ENCODE measurements around the gene SEC14L6.

The SEC14L6 gene

DNA sequence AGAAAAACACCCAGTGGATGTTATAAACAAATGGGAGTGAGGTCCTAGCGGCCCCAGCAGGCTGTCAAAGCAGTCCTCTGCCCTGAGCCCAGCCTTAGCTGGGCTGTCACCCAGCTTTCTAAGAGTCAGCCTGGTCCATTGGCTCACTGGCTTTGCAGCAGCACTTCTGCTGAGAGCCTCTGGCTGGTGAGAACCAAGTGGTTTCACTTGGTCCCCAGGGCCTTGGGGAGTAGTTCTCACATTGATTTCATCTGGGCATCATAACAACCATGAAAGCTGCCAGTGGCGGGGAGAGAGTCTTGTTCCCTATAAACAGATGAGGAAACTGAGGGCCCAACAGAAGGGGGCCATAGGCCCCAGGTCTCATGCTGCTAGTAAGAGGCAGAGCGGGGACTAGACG, 11.4 kb downstream of the SEC14L6 start:
- ATAC-seq: no peak
- TF ChIP-seq, protein P1, sequence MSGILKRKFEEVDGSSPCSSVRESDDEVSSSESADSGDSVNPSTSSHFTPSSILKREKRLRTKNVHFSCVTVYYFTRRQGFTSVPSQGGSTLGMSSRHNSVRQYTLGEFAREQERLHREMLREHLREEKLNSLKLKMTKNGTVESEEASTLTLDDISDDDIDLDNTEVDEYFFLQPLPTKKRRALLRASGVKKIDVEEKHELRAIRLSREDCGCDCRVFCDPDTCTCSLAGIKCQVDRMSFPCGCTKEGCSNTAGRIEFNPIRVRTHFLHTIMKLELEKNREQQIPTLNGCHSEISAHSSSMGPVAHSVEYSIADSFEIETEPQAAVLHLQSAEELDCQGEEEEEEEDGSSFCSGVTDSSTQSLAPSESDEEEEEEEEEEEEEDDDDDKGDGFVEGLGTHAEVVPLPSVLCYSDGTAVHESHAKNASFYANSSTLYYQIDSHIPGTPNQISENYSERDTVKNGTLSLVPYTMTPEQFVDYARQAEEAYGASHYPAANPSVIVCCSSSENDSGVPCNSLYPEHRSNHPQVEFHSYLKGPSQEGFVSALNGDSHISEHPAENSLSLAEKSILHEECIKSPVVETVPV (CRISPR knock-in tag; IDR thresholded peaks at IDR 0.05): no peak
- TF ChIP-seq, protein P2, sequence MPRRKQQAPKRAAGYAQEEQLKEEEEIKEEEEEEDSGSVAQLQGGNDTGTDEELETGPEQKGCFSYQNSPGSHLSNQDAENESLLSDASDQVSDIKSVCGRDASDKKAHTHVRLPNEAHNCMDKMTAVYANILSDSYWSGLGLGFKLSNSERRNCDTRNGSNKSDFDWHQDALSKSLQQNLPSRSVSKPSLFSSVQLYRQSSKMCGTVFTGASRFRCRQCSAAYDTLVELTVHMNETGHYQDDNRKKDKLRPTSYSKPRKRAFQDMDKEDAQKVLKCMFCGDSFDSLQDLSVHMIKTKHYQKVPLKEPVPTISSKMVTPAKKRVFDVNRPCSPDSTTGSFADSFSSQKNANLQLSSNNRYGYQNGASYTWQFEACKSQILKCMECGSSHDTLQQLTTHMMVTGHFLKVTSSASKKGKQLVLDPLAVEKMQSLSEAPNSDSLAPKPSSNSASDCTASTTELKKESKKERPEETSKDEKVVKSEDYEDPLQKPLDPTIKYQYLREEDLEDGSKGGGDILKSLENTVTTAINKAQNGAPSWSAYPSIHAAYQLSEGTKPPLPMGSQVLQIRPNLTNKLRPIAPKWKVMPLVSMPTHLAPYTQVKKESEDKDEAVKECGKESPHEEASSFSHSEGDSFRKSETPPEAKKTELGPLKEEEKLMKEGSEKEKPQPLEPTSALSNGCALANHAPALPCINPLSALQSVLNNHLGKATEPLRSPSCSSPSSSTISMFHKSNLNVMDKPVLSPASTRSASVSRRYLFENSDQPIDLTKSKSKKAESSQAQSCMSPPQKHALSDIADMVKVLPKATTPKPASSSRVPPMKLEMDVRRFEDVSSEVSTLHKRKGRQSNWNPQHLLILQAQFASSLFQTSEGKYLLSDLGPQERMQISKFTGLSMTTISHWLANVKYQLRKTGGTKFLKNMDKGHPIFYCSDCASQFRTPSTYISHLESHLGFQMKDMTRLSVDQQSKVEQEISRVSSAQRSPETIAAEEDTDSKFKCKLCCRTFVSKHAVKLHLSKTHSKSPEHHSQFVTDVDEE (CRISPR knock-in tag; IDR thresholded peaks at IDR 0.05): no peak
- TF ChIP-seq, protein P3, sequence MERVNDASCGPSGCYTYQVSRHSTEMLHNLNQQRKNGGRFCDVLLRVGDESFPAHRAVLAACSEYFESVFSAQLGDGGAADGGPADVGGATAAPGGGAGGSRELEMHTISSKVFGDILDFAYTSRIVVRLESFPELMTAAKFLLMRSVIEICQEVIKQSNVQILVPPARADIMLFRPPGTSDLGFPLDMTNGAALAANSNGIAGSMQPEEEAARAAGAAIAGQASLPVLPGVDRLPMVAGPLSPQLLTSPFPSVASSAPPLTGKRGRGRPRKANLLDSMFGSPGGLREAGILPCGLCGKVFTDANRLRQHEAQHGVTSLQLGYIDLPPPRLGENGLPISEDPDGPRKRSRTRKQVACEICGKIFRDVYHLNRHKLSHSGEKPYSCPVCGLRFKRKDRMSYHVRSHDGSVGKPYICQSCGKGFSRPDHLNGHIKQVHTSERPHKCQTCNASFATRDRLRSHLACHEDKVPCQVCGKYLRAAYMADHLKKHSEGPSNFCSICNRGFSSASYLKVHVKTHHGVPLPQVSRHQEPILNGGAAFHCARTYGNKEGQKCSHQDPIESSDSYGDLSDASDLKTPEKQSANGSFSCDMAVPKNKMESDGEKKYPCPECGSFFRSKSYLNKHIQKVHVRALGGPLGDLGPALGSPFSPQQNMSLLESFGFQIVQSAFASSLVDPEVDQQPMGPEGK (CRISPR knock-in tag; IDR thresholded peaks at IDR 0.05; ENCODE audit: borderline replicate concordance): no peak
- no peak for TF ChIP-seq TCF4 (CRISPR knock-in tag; IDR thresholded peaks at IDR 0.05; ENCODE audit: borderline replicate concordance)
- no peak for TF ChIP-seq ESRRG (CRISPR knock-in tag; IDR thresholded peaks at IDR 0.05)
- TF ChIP-seq TOX (CRISPR knock-in tag; IDR thresholded peaks at IDR 0.05; ENCODE audit: borderline replicate concordance): no peak
- no peak for TF ChIP-seq ZNF70 (CRISPR knock-in tag; IDR thresholded peaks at IDR 0.05)
- no peak for TF ChIP-seq GLIS3 (CRISPR knock-in tag; IDR thresholded peaks at IDR 0.05)
- TF ChIP-seq CSDC2 (CRISPR knock-in tag; IDR thresholded peaks at IDR 0.05): no peak
- TF ChIP-seq ISL1 (CRISPR knock-in tag; IDR thresholded peaks at IDR 0.05): no peak
- TF ChIP-seq OSR1 (CRISPR knock-in tag; IDR thresholded peaks at IDR 0.05): no peak
- TF ChIP-seq ARNTL (CRISPR knock-in tag; IDR thresholded peaks at IDR 0.05; ENCODE audit: borderline replicate concordance, low read depth): no peak
- no peak for TF ChIP-seq RARB (CRISPR knock-in tag; IDR thresholded peaks at IDR 0.05)
- no peak for TF ChIP-seq BACH2 (CRISPR knock-in tag; IDR thresholded peaks at IDR 0.05; ENCODE audit: borderline replicate concordance)
- no peak for TF ChIP-seq ZNF565 (CRISPR knock-in tag; conservative IDR thresholded peaks at IDR 0.05; ENCODE audit: low read depth)
- TF ChIP-seq ZC3H10 (CRISPR knock-in tag; IDR thresholded peaks at IDR 0.05): no peak
- TF ChIP-seq ZNF8 (CRISPR knock-in tag; IDR thresholded peaks at IDR 0.05): no peak
- TF ChIP-seq ZFP3 (CRISPR knock-in tag; IDR thresholded peaks at IDR 0.05): no peak
- no peak for TF ChIP-seq ZFP30 (CRISPR knock-in tag; IDR thresholded peaks at IDR 0.05)

DNA sequence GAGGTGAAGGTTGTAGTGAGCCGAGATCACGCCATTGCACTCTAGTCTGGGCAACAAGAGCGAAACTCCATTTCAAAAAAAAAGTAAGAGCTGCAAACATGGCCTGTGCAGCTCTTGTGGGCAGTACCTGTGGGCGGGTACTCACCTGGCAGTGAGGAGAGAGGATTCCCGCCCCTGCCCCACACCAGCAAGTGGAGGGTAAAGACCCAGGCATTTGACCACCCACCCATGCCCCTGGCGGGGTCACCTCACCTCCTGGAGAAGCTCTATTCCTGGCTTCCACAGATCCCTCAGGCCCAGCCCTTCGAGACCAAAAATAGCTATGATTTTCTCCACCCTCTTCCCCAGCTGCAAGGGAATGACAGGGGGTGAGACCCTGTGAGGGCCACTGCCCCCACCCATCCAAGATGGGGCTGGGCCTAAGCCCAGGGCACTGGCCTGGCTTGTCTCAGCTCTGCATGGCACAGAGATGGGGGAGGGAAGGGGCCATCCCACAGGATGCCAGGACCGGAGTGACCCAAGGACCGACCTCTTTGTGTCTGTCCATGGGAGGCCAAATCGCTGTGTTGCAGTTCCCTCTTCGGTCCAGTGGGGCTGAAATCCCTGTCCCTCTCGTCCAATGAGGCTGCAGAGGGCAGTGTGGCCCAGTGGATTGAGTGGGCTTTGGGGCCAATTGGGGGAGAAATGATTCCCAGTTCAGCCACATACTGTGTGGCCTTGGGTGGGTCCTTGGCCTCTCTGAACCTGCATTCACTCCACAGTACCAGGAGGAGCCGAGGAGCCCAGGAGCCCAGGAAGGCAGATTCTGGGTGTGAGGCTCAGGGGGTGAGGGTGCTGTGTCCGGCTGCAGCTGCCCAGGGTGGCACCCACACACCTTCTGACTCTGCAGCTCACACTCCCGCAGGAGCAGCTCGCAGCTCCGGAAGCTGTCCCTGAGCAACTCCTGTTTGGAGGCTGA, 14.6 kb downstream of the SEC14L6 start:
- TF ChIP-seq BACH2 (CRISPR knock-in tag; IDR thresholded peaks at IDR 0.05; ENCODE audit: borderline replicate concordance): no peak
- no peak; the same call in 2 of the 3 replicates for ATAC-seq

DNA sequence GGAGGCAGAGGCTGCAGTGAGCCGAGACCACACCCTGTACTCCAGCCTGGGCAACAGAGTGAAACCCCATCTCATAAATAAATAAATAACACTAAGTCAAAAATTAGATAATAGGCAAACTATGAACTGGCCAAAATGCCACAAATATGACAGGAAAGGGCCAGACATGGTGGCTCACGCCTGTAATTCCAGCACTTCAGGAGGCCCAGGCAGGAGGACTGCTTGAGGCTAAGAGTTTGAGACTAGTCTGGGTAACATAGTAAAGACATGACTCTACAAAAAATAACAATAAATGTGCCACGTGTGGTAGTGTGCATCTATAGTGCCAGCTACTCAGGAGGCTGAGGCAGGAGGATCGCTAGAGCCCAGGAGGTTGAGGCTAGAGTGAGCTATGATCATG, 19.9 kb downstream of the SEC14L6 start:
- ATAC-seq: no peak
- TF ChIP-seq, protein P1 (CRISPR knock-in tag; IDR thresholded peaks at IDR 0.05): no peak
- TF ChIP-seq ZC3H10 (CRISPR knock-in tag; IDR thresholded peaks at IDR 0.05) (no peak), ESRRG (CRISPR knock-in tag; IDR thresholded peaks at IDR 0.05) (no peak), BACH2 (CRISPR knock-in tag; IDR thresholded peaks at IDR 0.05; ENCODE audit: borderline replicate concordance) (no peak), PPARA (CRISPR knock-in tag; IDR thresholded peaks at IDR 0.05; ENCODE audit: borderline replicate concordance) (no peak), ISL1 (CRISPR knock-in tag; IDR thresholded peaks at IDR 0.05) (no peak), ZFP3 (CRISPR knock-in tag; IDR thresholded peaks at IDR 0.05) (no peak), OSR1 (CRISPR knock-in tag; IDR thresholded peaks at IDR 0.05) (no peak), ZFP30 (CRISPR knock-in tag; IDR thresholded peaks at IDR 0.05) (no peak), ZNF70 (CRISPR knock-in tag; IDR thresholded peaks at IDR 0.05) (no peak), RARB (CRISPR knock-in tag; IDR thresholded peaks at IDR 0.05) (no peak)
- TF ChIP-seq, protein P2 (CRISPR knock-in tag; IDR thresholded peaks at IDR 0.05): no peak
